Measurements from ENCODE around the gene OR2B6.

OR2B6 gene

GRCh38 chr6:28000351-28001045 is 43.5 kb downstream of the OR2B6 start:
- DNase-seq (ENCODE audit: low read depth): no peak

GRCh38 chr6:28001351-28001750 is 44.3 kb downstream of the OR2B6 start:
- no peak for DNase-seq (ENCODE audit: low read depth)

GRCh38 chr6:28001751-28002150 is 44.7 kb downstream of the OR2B6 start:
- no peak for DNase-seq (ENCODE audit: low read depth)

- DNase-seq (ENCODE audit: low read depth): no peak
These were observed 45.1 kb downstream of the OR2B6 start for GRCh38 chr6:28002161-28002560.

- DNase-seq (ENCODE audit: low read depth): no peak
These were observed 46.0 kb downstream of the OR2B6 start for GRCh38 chr6:28003059-28003458.

- no peak for DNase-seq (ENCODE audit: low read depth)
These were observed 46.6 kb downstream of the OR2B6 start for GRCh38 chr6:28003661-28004060.

- DNase-seq (ENCODE audit: low read depth): no peak
These were observed 47.5 kb downstream of the OR2B6 start for GRCh38 chr6:28004350-28005151.

- DNase-seq (ENCODE audit: low read depth): no peak
These were observed 48.3 kb downstream of the OR2B6 start for GRCh38 chr6:28005152-28005890.

GRCh38 chr6:28005975-28006374 is 48.9 kb downstream of the OR2B6 start:
- no peak for DNase-seq (ENCODE audit: low read depth)

Data from fibroblast of gingiva (primary cell).